ENCODE data around the gene MACROD1.

MACROD1 gene

GRCh38 chr11:64122411-64123410 lies 43.2 kb downstream of the MACROD1 start:
- no peak for TF ChIP-seq CTCF (IDR thresholded peaks at IDR 0.05)
- H3K27ac ChIP-seq: no peak overlapping the region

- no peak for TF ChIP-seq ZFX (IDR thresholded peaks at IDR 0.05; ENCODE audit: borderline replicate concordance)
- no peak for TF ChIP-seq CTCF (IDR thresholded peaks at IDR 0.05)
- H3K27ac ChIP-seq: no peak overlapping the region
Observed at GRCh38 chr11:64121663-64122410, 44.1 kb downstream of the MACROD1 start.

GRCh38 chr11:64120951-64121569 lies 44.9 kb downstream of the MACROD1 start:
- no peak overlapping the region for H3K27ac ChIP-seq
- TF ChIP-seq CTCF (IDR thresholded peaks at IDR 0.05) (no peak), ZFX (IDR thresholded peaks at IDR 0.05; ENCODE audit: borderline replicate concordance) (no peak)

GRCh38 chr11:64119700-64120099 lies 46.2 kb downstream of the MACROD1 start:
- TF ChIP-seq CTCF (IDR thresholded peaks at IDR 0.05): no peak
- no peak for TF ChIP-seq ZFX (IDR thresholded peaks at IDR 0.05; ENCODE audit: borderline replicate concordance)
- no peak overlapping the region for H3K27ac ChIP-seq

- no peak for TF ChIP-seq CTCF (IDR thresholded peaks at IDR 0.05)
- no peak for TF ChIP-seq ZFX (IDR thresholded peaks at IDR 0.05; ENCODE audit: borderline replicate concordance)
- H3K27ac ChIP-seq: no peak overlapping the region
Observed at GRCh38 chr11:64118876-64119665, 46.8 kb downstream of the MACROD1 start.

- no peak overlapping the region for H3K27ac ChIP-seq
- no peak for TF ChIP-seq ZFX (IDR thresholded peaks at IDR 0.05; ENCODE audit: borderline replicate concordance)
- TF ChIP-seq CTCF (IDR thresholded peaks at IDR 0.05): no peak
Observed at GRCh38 chr11:64117763-64118459, 48.0 kb downstream of the MACROD1 start.
